K562 (cell line): ENCODE measurements around the gene ANXA1.

Source experiments
- ELF1 ChIP-seq: fragments of 200-800 bp; sonication (Bioruptor generic); IDR thresholded peaks from 2 replicates; pipeline ENCODE4 v1.6.1; 2016; ENCODE audit warnings: missing genetic modification characterization, missing compliant biosample characterization
- TBP ChIP-seq: optimal IDR thresholded peaks from 2 replicates; pipeline ENCODE3; 2011; ENCODE audit warnings: low read depth, low read length, improper control_type of control experiment
- TF ChIP-seq, protein P1 (sequence below), 3 experiments: IDR thresholded peaks in 2 of 3; conservative IDR thresholded peaks in 1 of 3; 2 replicates each; pipeline ENCODE4 v1.5.1; 2011 to 2012; ENCODE audit warnings: low read length in 3 of 3, mild to moderate bottlenecking in 3 of 3, control low read depth in 2 of 3, improper control_type of control experiment in 1 of 3, inconsistent platforms in 1 of 3, low read depth in 1 of 3, mixed read lengths in 1 of 3, moderate library complexity in 1 of 3; ENCODE audit not compliant: insufficient read depth in 2 of 3

DNA sequence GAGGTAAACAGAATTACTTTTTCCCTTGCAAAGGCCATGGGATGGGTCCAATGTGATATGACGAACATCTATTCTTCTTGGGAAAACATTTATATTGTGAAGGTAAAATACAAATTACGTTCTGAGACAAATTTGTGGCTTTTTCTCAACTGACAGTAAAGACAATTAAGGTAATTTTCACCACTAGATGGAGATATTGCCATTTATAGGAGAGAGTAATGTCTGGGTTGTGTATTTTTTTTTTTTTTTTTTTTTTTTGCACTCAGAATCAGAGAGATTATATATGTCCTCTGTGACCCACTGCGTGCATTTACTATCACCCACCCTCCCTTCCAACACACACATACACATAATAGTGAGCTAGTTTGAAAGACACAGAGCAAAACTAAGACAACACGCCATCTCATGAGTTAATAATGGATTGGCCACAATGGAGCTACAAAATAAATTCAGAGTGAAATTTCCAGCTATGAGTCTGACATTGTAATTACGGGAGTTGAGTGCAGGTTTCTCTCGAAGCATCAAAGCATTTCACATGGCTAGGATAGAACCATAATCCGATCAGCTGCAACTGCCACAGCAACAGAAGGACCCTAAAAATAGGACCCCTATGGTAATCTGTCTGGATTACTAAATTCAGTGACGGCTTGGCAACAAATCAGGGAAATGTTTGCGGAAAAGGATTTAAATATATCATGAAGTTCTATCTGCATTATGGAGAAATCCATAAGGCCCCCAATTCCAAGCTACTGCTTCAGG, 49.2 kb downstream of the ANXA1 start:
- no peak for TF ChIP-seq TBP
- TF ChIP-seq ELF1 (tag): no peak
- TF ChIP-seq, protein P1, sequence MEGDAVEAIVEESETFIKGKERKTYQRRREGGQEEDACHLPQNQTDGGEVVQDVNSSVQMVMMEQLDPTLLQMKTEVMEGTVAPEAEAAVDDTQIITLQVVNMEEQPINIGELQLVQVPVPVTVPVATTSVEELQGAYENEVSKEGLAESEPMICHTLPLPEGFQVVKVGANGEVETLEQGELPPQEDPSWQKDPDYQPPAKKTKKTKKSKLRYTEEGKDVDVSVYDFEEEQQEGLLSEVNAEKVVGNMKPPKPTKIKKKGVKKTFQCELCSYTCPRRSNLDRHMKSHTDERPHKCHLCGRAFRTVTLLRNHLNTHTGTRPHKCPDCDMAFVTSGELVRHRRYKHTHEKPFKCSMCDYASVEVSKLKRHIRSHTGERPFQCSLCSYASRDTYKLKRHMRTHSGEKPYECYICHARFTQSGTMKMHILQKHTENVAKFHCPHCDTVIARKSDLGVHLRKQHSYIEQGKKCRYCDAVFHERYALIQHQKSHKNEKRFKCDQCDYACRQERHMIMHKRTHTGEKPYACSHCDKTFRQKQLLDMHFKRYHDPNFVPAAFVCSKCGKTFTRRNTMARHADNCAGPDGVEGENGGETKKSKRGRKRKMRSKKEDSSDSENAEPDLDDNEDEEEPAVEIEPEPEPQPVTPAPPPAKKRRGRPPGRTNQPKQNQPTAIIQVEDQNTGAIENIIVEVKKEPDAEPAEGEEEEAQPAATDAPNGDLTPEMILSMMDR (IDR thresholded peaks at IDR 0.05 in 2 of 3, conservative IDR thresholded peaks at IDR 0.05 in 1 of 3; ENCODE audit: insufficient read depth in 2 of 3, low read depth in 1 of 3, low read length in 3 of 3): peak; percentile 36 to 68 (median 40); a peak in 5 of 6 replicates
